H1 (cell line): ENCODE results near the gene ACTN4. TPM values are rescaled to one million over a fixed set of nuclear protein-coding genes. Genes with fewer than 3 reads are reported as not detected.
A peak's percentile ranks its signal among the peaks of the same experiment; 100 is the strongest.

Source experiments
- CTCF ChIA-PET: fragments of 300-600 bp; sonication (Branson Sonifier 250); formaldehyde crosslinking; loops from one replicate; lab custom pipeline; 2021; ENCODE audit not compliant: partially characterized antibody; lab: Charles Lee
- POLR2A ChIA-PET: fragments of 300-600 bp; sonication (Branson Sonifier 250); formaldehyde crosslinking; loops from one replicate; lab custom pipeline; 2021; ENCODE audit warnings: inconsistent platforms; ENCODE audit not compliant: partially characterized antibody; lab: Charles Lee
- DNase-seq, 2 experiments: peaks; one replicate each; pipeline versions ENCODE4 v3.0.0 to v3.0.0-alpha.2; 2010 to 2022; ENCODE audit warnings: low spot score in 2 of 2, low read depth in 1 of 2, mixed read lengths in 1 of 2
- FAIRE-seq: peaks from 2 replicates; lab custom pipeline; 2011; peaks lifted over from hg19 to GRCh38; lab: Jason Lieb, UNC
- H2AFZ ChIP-seq: 2 replicates; pipeline ENCODE4 v1.8.1; 2012; ENCODE audit warnings: low read length, inconsistent platforms
- H2AK5ac ChIP-seq: 2 replicates; pipeline ENCODE4 v1.6.1; 2013; ENCODE audit warnings: low read depth, low read length
- H2BK120ac ChIP-seq: replicated peaks from 2 replicates; pipeline ENCODE3; 2013; ENCODE audit warnings: low read depth, low read length, inconsistent platforms
- H2BK12ac ChIP-seq: 2 replicates; pipeline ENCODE4 v1.6.1; 2013; ENCODE audit warnings: low read depth, low read length
- H2BK15ac ChIP-seq: 2 replicates; pipeline ENCODE4 v1.6.1; 2013; ENCODE audit warnings: low read length
- H2BK20ac ChIP-seq: 2 replicates; pipeline ENCODE4 v1.6.1; 2013; ENCODE audit warnings: low read length
- H2BK5ac ChIP-seq: 2 replicates; pipeline ENCODE4 v1.6.1; 2013; ENCODE audit warnings: low read depth, low read length
- H3K14ac ChIP-seq: 2 replicates; pipeline ENCODE4 v1.6.1; 2013; ENCODE audit warnings: inconsistent platforms; ENCODE audit not compliant: insufficient read length
- H3K18ac ChIP-seq: 2 replicates; pipeline ENCODE4 v1.6.1; 2013; ENCODE audit warnings: low read length; ENCODE audit errors: extremely low read depth
- H3K23ac ChIP-seq: 2 replicates; pipeline ENCODE4 v1.6.1; 2013; ENCODE audit warnings: inconsistent platforms; ENCODE audit not compliant: insufficient read length
- H3K23me2 ChIP-seq: 2 replicates; pipeline ENCODE4 v1.6.1; 2013; ENCODE audit warnings: low read depth, low read length
- H3K27ac ChIP-seq: 2 replicates; pipeline ENCODE4 v1.6.1; 2011; ENCODE audit warnings: low read depth, low read length, inconsistent platforms
- H3K27me3 ChIP-seq, 4 experiments: replicated peaks in 1 of 4; 1 replicate in 1 of 4; 2 replicates in 3 of 4; pipeline versions ENCODE4 v1.6.1 to v1.8.1; 2011 to 2013; ENCODE audit warnings: low read length in 3 of 4, mild to moderate bottlenecking in 3 of 4, inconsistent platforms in 2 of 4, mixed read lengths in 2 of 4, moderate library complexity in 1 of 4; ENCODE audit not compliant: control insufficient read depth in 3 of 4, insufficient read depth in 3 of 4; ENCODE audit errors: extremely low read depth in 1 of 4
- H3K36me3 ChIP-seq, 4 experiments: 2 replicates each; pipeline versions ENCODE4 v1.6.1 to v1.8.1; 2011 to 2013; ENCODE audit warnings: mild to moderate bottlenecking in 4 of 4, low read length in 3 of 4, moderate library complexity in 2 of 4, control low read depth in 1 of 4, inconsistent platforms in 1 of 4; ENCODE audit not compliant: insufficient read depth in 4 of 4, control insufficient read depth in 2 of 4
- H3K4ac ChIP-seq: replicated peaks from 2 replicates; pipeline ENCODE3; 2013; ENCODE audit warnings: low read length, low read depth, mixed read lengths, inconsistent platforms; ENCODE audit not compliant: insufficient read length
- H3K4me1 ChIP-seq, 4 experiments: replicated peaks in 1 of 4; 1 replicate in 1 of 4; 2 replicates in 3 of 4; pipeline versions ENCODE4 v1.6.1 to v1.8.1; 2011 to 2013; ENCODE audit warnings: low read length in 3 of 4, inconsistent platforms in 2 of 4, mixed read lengths in 1 of 4; ENCODE audit not compliant: insufficient read depth in 4 of 4, control insufficient read depth in 3 of 4
- H3K4me2 ChIP-seq, 2 experiments: 2 replicates each; pipeline versions ENCODE4 v1.6.1 to v1.8.1; 2011 to 2013; ENCODE audit warnings: low read depth in 2 of 2, low read length in 2 of 2, control low read depth in 1 of 2, inconsistent platforms in 1 of 2, mild to moderate bottlenecking in 1 of 2; ENCODE audit not compliant: insufficient read depth in 1 of 2
- H3K4me3 ChIP-seq, 4 experiments: fragments of 200-600, 300-600 bp in 1 of 4; sonication (generic), shearing (Covaris generic), sonication (Bioruptor Twin) in 1 of 4; 2 replicates each; pipeline versions ENCODE4 v1.5.1 to v1.8.1; 2011 to 2016; ENCODE audit warnings: low read length in 4 of 4, low read depth in 3 of 4, control low read depth in 2 of 4, inconsistent platforms in 2 of 4, mild to moderate bottlenecking in 2 of 4, mixed read lengths in 1 of 4, moderate library complexity in 1 of 4; ENCODE audit not compliant: insufficient read depth in 2 of 4; ENCODE audit errors: extremely low read depth in 1 of 4
- H3K56ac ChIP-seq: replicated peaks from 2 replicates; pipeline ENCODE3; 2013; ENCODE audit warnings: low read depth, mild to moderate bottlenecking, mixed read lengths, low read length, inconsistent platforms; ENCODE audit not compliant: insufficient read length
- H3K79me1 ChIP-seq: 2 replicates; pipeline ENCODE4 v1.6.1; 2013; ENCODE audit warnings: low read depth, low read length, control low read depth
- H3K79me2 ChIP-seq, 2 experiments: 2 replicates each; pipeline versions ENCODE4 v1.6.1 to v1.8.1; 2012 to 2013; ENCODE audit warnings: low read length in 2 of 2, mild to moderate bottlenecking in 2 of 2, inconsistent platforms in 1 of 2; ENCODE audit not compliant: insufficient read depth in 2 of 2, control insufficient read depth in 1 of 2
- H3K9ac ChIP-seq, 4 experiments: replicated peaks in 1 of 4; 1 replicate in 1 of 4; 2 replicates in 3 of 4; pipeline versions ENCODE4 v1.6.1 to v1.8.1; 2011 to 2013; ENCODE audit warnings: low read depth in 3 of 4, low read length in 3 of 4, control low read depth in 2 of 4, mild to moderate bottlenecking in 2 of 4, moderate library complexity in 2 of 4, inconsistent platforms in 1 of 4; ENCODE audit errors: extremely low read depth in 1 of 4
- H3K9me3 ChIP-seq, 2 experiments: 2 replicates each; pipeline versions ENCODE4 v1.6.1 to v1.8.1; 2012 to 2013; ENCODE audit warnings: mild to moderate bottlenecking in 2 of 2, moderate library complexity in 2 of 2, control low read depth in 1 of 2, inconsistent platforms in 1 of 2, low read depth in 1 of 2, low read length in 1 of 2, mixed read lengths in 1 of 2; ENCODE audit not compliant: insufficient read depth in 2 of 2
- H4K20me1 ChIP-seq, 2 experiments: replicated peaks in 1 of 2; 2 replicates each; pipeline versions ENCODE3 to v1.8.1; 2011 to 2013; ENCODE audit warnings: inconsistent platforms in 2 of 2, low read length in 2 of 2, mild to moderate bottlenecking in 1 of 2; ENCODE audit not compliant: insufficient read depth in 2 of 2, control insufficient read depth in 1 of 2
- H4K5ac ChIP-seq: 2 replicates; pipeline ENCODE4 v1.6.1; 2013; ENCODE audit warnings: low read length, low read depth, mixed read lengths, inconsistent platforms; ENCODE audit not compliant: insufficient read length
- H4K8ac ChIP-seq: 2 replicates; pipeline ENCODE4 v1.8.0; 2013; ENCODE audit warnings: mild to moderate bottlenecking, moderate library complexity, low read length, inconsistent platforms; ENCODE audit not compliant: insufficient read depth; ENCODE audit errors: extremely low read depth
- H4K91ac ChIP-seq: replicated peaks from 2 replicates; pipeline ENCODE3; 2013; ENCODE audit warnings: low read length, mixed read lengths, inconsistent platforms; ENCODE audit not compliant: insufficient read length
- GTF2F1 ChIP-seq: IDR thresholded peaks from 2 replicates; pipeline ENCODE4 v1.6.1; 2012; ENCODE audit warnings: low read depth, low read length, improper control_type of control experiment, borderline replicate concordance
- POU5F1 ChIP-seq: IDR thresholded peaks from 2 replicates; pipeline ENCODE4 v1.6.1; 2011; ENCODE audit warnings: low read depth, mild to moderate bottlenecking, low read length, moderate library complexity
- RAD21 ChIP-seq, 2 experiments: IDR thresholded peaks in 1 of 2; conservative IDR thresholded peaks in 1 of 2; 2 replicates each; pipeline ENCODE4 v1.6.1; 2011; ENCODE audit warnings: low read depth in 2 of 2, low read length in 2 of 2, improper control_type of control experiment in 1 of 2, inconsistent platforms in 1 of 2, mild to moderate bottlenecking in 1 of 2, moderate library complexity in 1 of 2
- TBP ChIP-seq: IDR thresholded peaks from 2 replicates; pipeline ENCODE4 v1.6.1; 2011; ENCODE audit warnings: low read depth, low read length, improper control_type of control experiment
- WGBS, 2 experiments: shearing (Covaris generic) in 1 of 2; methylation state at CpG; one replicate each; pipeline versions ENCODE4 v1.1.6 to v1.1.7; 2013 to 2015; ENCODE audit warnings: low lambda C conversion rate in 2 of 2, mixed read lengths in 2 of 2, inconsistent platforms in 1 of 2, low coverage in 1 of 2, missing lambda C conversion rate in 1 of 2; ENCODE audit not compliant: insufficient replicate concordance in 2 of 2, insufficient coverage in 1 of 2, insufficient read length in 1 of 2; ENCODE audit errors: extremely low coverage in 1 of 2, missing lambda C conversion rate in 1 of 2; 5-methylcytosine and 5-hydroxymethylcytosine counted together
- polyA plus RNA-seq, 7 experiments: library from polyadenylated mRNA; depleted of rRNA in 3 of 7; stranded (reverse) in 5 of 7; unstranded in 2 of 7; fragments of >200 nt in 5 of 7; fragments of 200-250 nt in 2 of 7; gene quantifications; 1 replicate in 5 of 7; 2 replicates in 1 of 7; 4 replicates in 1 of 7; pipeline versions ENCODE4 v1.2.1 to v1.2.3, GENCODE V29; 2011 to 2013; ENCODE audit warnings: missing spikeins in 2 of 7, mixed read lengths in 2 of 7
- total RNA-seq: library from RNA; stranded (reverse); fragmentation: NEBNext Ultra II Directional; extraction: Animal tissue kit (Norgen Biotek cat#: 25700); gene quantifications from 2 replicates; pipeline ENCODE4 v1.2.1, GENCODE V29; 2021

Gene ACTN4
- total and polyA plus RNA-seq, 2 of the 8 experiments (the other 6 are each of a cell fraction or from before 2014, with no cell fraction given), result 211 to 520 TPM

DNA sequence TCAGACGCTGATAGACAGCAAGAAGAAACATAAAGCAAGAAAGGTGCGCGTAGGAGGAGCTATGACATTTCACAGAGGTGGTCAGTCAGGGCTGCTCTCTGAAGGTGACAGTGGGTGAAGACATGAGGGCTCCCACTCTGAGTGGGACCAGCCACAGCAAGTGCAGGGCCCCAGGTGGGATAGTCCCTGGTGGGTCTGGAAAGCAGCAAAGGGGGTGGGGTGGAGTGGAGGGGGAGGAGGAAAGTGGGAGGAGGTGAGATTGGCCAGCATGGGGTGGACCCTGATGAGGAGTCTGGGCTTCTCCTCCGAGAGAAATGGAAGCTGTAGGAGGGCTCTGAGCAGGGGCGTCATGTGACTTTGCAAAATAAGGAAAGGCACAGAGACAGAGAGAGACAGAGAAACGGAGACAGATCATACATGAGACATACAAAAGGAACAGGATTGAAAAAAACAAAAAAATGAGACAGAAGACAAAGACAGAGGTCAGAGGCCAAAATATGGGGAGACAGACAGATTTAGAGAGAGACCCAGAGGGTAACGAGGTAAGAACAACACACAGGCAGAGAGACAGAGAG, 32.4 kb upstream of the ACTN4 start:
- Histone ChIP-seq H3K9me3 (no peaks in the 10 kb centered on the region), H4K91ac (no peak overlapping the region), H3K4ac (no peak overlapping the region), H3K79me2 (peaks cover 0 to 11% of the 10 kb centered on the region in 2 experiments; a peak in 2 of 4 replicates), H2BK20ac (no peak overlapping the region), H2AK5ac (no peak overlapping the region), H3K23ac (no peak overlapping the region), H3K4me1 (peaks cover 4 to 14% (median 11%) of the 10 kb centered on the region in 4 experiments), H3K23me2 (peaks cover 2% of the 10 kb centered on the region), H3K9ac (no peak overlapping the region; a peak in 1 of 7 replicates), H2BK15ac (no peak overlapping the region), H2BK120ac (no peak overlapping the region), H4K5ac (no peak overlapping the region), H3K4me3 (no peak overlapping the region), H4K20me1 (peaks cover 0 to 2% of the 10 kb centered on the region in 2 experiments), H3K79me1 (0 out of 2 replicates have a peak, but pooled peaks cover 2% of the 10 kb centered on the region), H3K27me3 (no peaks in the 10 kb centered on the region), H4K8ac (no peak overlapping the region), H2AFZ (0 out of 2 replicates have a peak overlapping the region, but pooled peaks have one; percentile 61), H3K18ac (no peak overlapping the region), H3K56ac (no peak overlapping the region), H3K4me2 (no peak overlapping the region), H3K36me3 (no peaks in the 10 kb centered on the region; a peak in 1 of 8 replicates), H3K14ac (no peak overlapping the region), H2BK12ac (no peak overlapping the region), H3K27ac (no peak overlapping the region), H2BK5ac (no peak overlapping the region)
- DNase-seq, result no peak
- TF ChIP-seq GTF2F1 (no peak), POU5F1 (no peak), TBP (no peak), RAD21 (IDR thresholded peaks at IDR 0.05 in 1 of 2, conservative IDR thresholded peaks at IDR 0.05 in 1 of 2; ENCODE audit: low read depth in 2 of 2, low read length in 2 of 2) (no peak)
- ChIA-PET POLR2A (interaction anchor here (0.5 to 1.0 kb wide), 4 partner anchors 9 to 130 kb away, joined by 3 to 7 read pairs (median 3); no protein-coding TSS in a partner anchor), CTCF (interaction anchor here (0.9 to 1.7 kb wide), 3 partner anchors 20 to 26 kb away, joined by 3 to 4 read pairs (median 3); no protein-coding TSS in a partner anchor)
- WGBS, 2 experiments, result 88% methylated on average over 6 of the region's 7 CpGs; no CpG with 5 or more reads in 1 of the 2 experiments
- FAIRE-seq, result no peak
